Measurements from ENCODE around the gene DGKI. TPM values are rescaled to one million over a fixed set of nuclear protein-coding genes. Genes with fewer than 3 reads are reported as not detected.

Gene DGKI
- total RNA-seq, 1 donor from 2014 or later: 1.3 TPM

- H3K4me1 ChIP-seq: no peaks in the 10 kb centered on the region
- peaks cover 19% of the 10 kb centered on the region for H3K9me3 ChIP-seq (replicated peaks)
- no peak overlapping the region for H3K4me3 ChIP-seq
- intact Hi-C loops (cut with micrococcal nuclease): no loop called here
- H3K27ac ChIP-seq (replicated peaks): no peak overlapping the region
- TF ChIP-seq, protein P1, sequence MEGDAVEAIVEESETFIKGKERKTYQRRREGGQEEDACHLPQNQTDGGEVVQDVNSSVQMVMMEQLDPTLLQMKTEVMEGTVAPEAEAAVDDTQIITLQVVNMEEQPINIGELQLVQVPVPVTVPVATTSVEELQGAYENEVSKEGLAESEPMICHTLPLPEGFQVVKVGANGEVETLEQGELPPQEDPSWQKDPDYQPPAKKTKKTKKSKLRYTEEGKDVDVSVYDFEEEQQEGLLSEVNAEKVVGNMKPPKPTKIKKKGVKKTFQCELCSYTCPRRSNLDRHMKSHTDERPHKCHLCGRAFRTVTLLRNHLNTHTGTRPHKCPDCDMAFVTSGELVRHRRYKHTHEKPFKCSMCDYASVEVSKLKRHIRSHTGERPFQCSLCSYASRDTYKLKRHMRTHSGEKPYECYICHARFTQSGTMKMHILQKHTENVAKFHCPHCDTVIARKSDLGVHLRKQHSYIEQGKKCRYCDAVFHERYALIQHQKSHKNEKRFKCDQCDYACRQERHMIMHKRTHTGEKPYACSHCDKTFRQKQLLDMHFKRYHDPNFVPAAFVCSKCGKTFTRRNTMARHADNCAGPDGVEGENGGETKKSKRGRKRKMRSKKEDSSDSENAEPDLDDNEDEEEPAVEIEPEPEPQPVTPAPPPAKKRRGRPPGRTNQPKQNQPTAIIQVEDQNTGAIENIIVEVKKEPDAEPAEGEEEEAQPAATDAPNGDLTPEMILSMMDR (IDR thresholded peaks at IDR 0.05; ENCODE audit: borderline replicate concordance): no peak
- no peaks in the 10 kb centered on the region for H3K27me3 ChIP-seq (ENCODE audit: low read depth)
- DNase-seq: no peak
- no peaks in the 10 kb centered on the region for H3K36me3 ChIP-seq
Observed at GRCh38 chr7:137564677-137565076, 282.1 kb downstream of the DGKI start.

- no peak overlapping the region for H3K27ac ChIP-seq (replicated peaks)
- TF ChIP-seq, protein P1 (IDR thresholded peaks at IDR 0.05; ENCODE audit: borderline replicate concordance): no peak
- intact Hi-C loops (cut with micrococcal nuclease): no loop called here
- DNase-seq: no peak
- no peak overlapping the region for H3K4me3 ChIP-seq
- H3K27me3 ChIP-seq (ENCODE audit: low read depth): no peaks in the 10 kb centered on the region
- H3K4me1 ChIP-seq: no peaks in the 10 kb centered on the region
- H3K36me3 ChIP-seq: no peaks in the 10 kb centered on the region
- peaks cover 19% of the 10 kb centered on the region for H3K9me3 ChIP-seq (replicated peaks)
Observed at GRCh38 chr7:137563981-137564380, 282.8 kb downstream of the DGKI start.

- no peak for DNase-seq
- TF ChIP-seq, protein P1 (IDR thresholded peaks at IDR 0.05; ENCODE audit: borderline replicate concordance): no peak
- no peaks in the 10 kb centered on the region for H3K9me3 ChIP-seq (replicated peaks)
Observed at GRCh38 chr7:137547485-137547884, 299.3 kb downstream of the DGKI start.

DNA sequence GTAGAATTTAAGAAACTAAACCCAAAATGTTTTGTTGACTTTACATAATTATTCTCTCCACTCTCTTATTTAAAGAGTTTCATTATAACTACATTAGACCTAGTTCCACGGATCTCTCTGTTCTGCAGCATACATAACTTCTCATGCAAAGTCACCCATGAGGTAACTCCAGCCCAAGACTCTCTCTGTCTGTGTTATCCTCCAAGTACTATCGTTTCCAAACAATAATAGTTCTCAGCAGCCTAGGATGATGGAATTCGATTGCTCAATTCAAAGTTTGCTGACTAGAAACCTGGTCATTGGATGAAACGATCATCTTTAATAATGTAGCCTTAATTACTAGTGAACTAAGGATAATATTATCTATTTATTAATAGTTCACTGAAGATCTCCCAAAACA lies 300.1 kb downstream of the DGKI start:
- no peaks in the 10 kb centered on the region for H3K4me1 ChIP-seq
- no peak overlapping the region for H3K27ac ChIP-seq (replicated peaks)
- no peaks in the 10 kb centered on the region for H3K9me3 ChIP-seq (replicated peaks)
- TF ChIP-seq, protein P1 (IDR thresholded peaks at IDR 0.05; ENCODE audit: borderline replicate concordance): no peak
- no peaks in the 10 kb centered on the region for H3K27me3 ChIP-seq (ENCODE audit: low read depth)
- H3K4me3 ChIP-seq: no peak overlapping the region
- no peaks in the 10 kb centered on the region for H3K36me3 ChIP-seq
- DNase-seq: no peak
- intact Hi-C loops (cut with micrococcal nuclease): no loop called here

More at GRCh38 chr7:137547485-137547884, 299.3 kb downstream of the DGKI start:
- Histone ChIP-seq H3K36me3 (no peaks in the 10 kb centered on the region), H3K4me1 (no peaks in the 10 kb centered on the region), H3K4me3 (no peak overlapping the region), H3K27ac (replicated peaks) (no peak overlapping the region), H3K27me3 (ENCODE audit: low read depth) (no peaks in the 10 kb centered on the region)
- intact Hi-C loops (cut with micrococcal nuclease): no loop called here

DNA sequence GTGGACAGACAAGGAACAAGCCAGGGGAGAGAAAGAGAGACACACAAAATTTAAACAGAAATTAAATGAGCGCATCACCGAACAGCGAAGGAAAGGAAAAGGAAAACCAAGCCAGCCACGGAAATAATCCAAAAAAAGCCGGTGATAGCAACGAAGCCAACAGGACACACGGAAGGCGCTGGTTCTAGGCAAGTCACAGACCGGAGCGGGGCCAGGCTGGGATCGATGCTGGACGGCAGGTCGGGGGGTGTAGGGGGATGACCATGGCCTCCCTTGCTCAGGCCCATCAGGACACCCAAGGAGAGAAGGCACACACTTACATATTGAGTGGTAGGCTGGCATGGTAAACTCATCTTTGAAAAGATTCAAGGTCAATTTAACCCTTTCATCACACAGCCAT lies 300.8 kb downstream of the DGKI start:
- H3K27ac ChIP-seq (replicated peaks): no peak overlapping the region
- no peak overlapping the region for H3K4me3 ChIP-seq
- H3K27me3 ChIP-seq (ENCODE audit: low read depth): no peaks in the 10 kb centered on the region
- DNase-seq: no peak
- H3K36me3 ChIP-seq: no peaks in the 10 kb centered on the region
- H3K9me3 ChIP-seq (replicated peaks): no peaks in the 10 kb centered on the region
- TF ChIP-seq, protein P1 (IDR thresholded peaks at IDR 0.05; ENCODE audit: borderline replicate concordance): no peak
- no peaks in the 10 kb centered on the region for H3K4me1 ChIP-seq
- intact Hi-C loops (cut with micrococcal nuclease): no loop called here

Data from left ventricle myocardium inferior (tissue), 1 donor.